Stimulated activated naive B cell treated with anti-CD40 and anti-IgM and Interleukin-4, amounts not matched to agents 10 μg/mL and 1 μg/mL and 100 μg/mL, for 72 hours (primary cell): Measurements from ENCODE around the gene POPDC2.

Experiments
- ATAC-seq, 2 donors: fragments of 150-1000 bp; cut with Tn5 transposase; replicated peaks; 2 replicates each; pipeline ENCODE4 v1.10.0; 2021; ENCODE audit warnings: moderate library complexity in 1 of 2
- DNase-seq: peaks from one replicate; pipeline ENCODE4 v3.0.0; 2021
- H3K27ac Mint-ChIP-seq: one replicate; pipeline ENCODE4 v1.8.0; 2022; ENCODE audit warnings: mild to moderate bottlenecking, mixed read lengths
- H3K27me3 Mint-ChIP-seq, 2 donors: one replicate each; pipeline ENCODE4 v1.8.0; 2022; ENCODE audit warnings: mixed read lengths in 2 of 2
- H3K36me3 Mint-ChIP-seq, 2 donors: one replicate each; pipeline ENCODE4 v1.8.0; 2022; ENCODE audit warnings: mixed read lengths in 2 of 2, mild to moderate bottlenecking in 1 of 2
- H3K4me1 Mint-ChIP-seq, 2 donors: one replicate each; pipeline ENCODE4 v1.8.0; 2022; ENCODE audit warnings: mixed read lengths in 2 of 2, mild to moderate bottlenecking in 1 of 2
- H3K4me3 Mint-ChIP-seq, 2 donors: one replicate each; pipeline ENCODE4 v1.8.0; 2022; ENCODE audit warnings: mild to moderate bottlenecking in 2 of 2, mixed read lengths in 2 of 2, moderate library complexity in 1 of 2
- H3K9me3 Mint-ChIP-seq, 2 donors: one replicate each; pipeline ENCODE4 v1.8.0; 2022; ENCODE audit warnings: mixed read lengths in 2 of 2, mild to moderate bottlenecking in 1 of 2

Gene POPDC2

GRCh38 chr3:119626196-119626595 lies 34.2 kb downstream of the POPDC2 start:
- ATAC-seq (no peak), DNase-seq (no peak)
- peak overlapping the region; percentile 89 for H3K27ac Mint-ChIP-seq
- peaks cover 59 to 67% of the 10 kb centered on the region in 2 donors for H3K4me1 Mint-ChIP-seq
- H3K36me3 Mint-ChIP-seq, result peaks cover 7 to 17% of the 10 kb centered on the region in 2 donors
- no peaks in the 10 kb centered on the region for H3K9me3 Mint-ChIP-seq
- peak overlapping the region; percentile 5 to 40 for H3K4me3 Mint-ChIP-seq
- no peaks in the 10 kb centered on the region for H3K27me3 Mint-ChIP-seq

GRCh38 chr3:119625451-119626153 lies 34.8 kb downstream of the POPDC2 start:
- Mint-ChIP-seq H3K4me3 (no peak overlapping the region), H3K36me3 (peaks cover 10 to 22% of the 10 kb centered on the region in 2 donors), H3K27ac (peak overlapping the region; percentile 63), H3K9me3 (no peaks in the 10 kb centered on the region), H3K4me1 (peaks cover 55 to 62% of the 10 kb centered on the region in 2 donors), H3K27me3 (no peaks in the 10 kb centered on the region)
- DNase-seq, result no peak
- ATAC-seq, result no peak

DNA sequence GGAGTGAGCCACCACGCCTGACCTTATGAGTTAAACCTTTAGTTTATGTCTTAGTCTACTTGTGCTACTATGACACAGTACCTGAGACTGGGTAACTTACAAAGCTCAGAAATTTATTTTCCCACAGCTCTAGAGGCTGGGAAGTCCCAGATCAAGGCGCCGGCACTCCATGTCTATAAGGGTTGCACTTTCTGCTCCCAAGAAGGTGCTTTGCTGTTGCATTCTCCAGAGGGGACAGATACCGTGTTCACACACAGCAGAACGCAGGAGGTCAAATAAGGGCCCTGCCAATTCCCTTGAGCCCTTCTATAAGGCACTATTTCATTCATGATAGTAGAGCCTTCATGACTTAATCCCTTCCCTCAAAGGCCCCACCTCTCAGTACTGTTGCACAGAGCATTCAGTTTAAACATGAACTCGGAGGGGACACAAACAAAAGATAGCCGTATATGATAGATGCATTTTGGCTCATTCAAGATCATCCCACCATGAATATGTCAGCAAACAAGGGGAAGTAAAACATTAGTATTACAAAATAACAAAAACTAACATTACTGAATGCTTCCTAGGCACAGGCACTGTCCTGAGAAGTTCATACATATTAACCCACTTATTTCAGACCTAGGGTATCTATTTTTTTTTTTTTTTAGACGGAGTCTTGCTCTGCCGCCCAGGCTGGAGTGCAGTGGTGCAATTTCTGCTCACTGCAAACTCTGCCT lies 36.2 kb downstream of the POPDC2 start:
- Mint-ChIP-seq H3K27ac (no peak overlapping the region), H3K36me3 (peaks cover 10 to 22% of the 10 kb centered on the region in 2 donors), H3K27me3 (no peaks in the 10 kb centered on the region), H3K9me3 (no peaks in the 10 kb centered on the region), H3K4me1 (peaks cover 50 to 54% of the 10 kb centered on the region in 2 donors), H3K4me3 (no peak overlapping the region)
- DNase-seq, result no peak
- no peak for ATAC-seq

DNA sequence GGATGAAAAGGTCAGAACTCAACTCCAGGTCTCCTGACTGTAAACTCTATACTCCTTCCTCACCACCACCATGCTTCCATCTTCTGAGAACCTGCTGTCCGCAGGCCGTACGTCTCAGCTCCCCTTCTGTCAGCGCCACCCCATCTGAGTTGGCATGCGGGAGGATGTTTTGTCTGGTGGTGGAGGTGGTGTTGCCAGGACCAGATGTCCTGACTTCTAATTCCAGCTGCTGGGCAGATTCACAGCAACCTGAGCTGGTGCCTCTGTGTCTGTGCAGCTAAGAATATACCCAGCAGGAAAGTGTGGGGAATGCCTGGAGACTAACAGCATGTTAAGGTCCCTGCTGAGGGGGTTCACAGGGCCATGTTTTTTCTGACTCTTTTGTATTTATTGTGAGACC lies 39.5 kb downstream of the POPDC2 start:
- H3K4me3 Mint-ChIP-seq, result no peak overlapping the region
- peaks cover 31 to 32% of the 10 kb centered on the region in 2 donors for H3K4me1 Mint-ChIP-seq
- H3K27me3 Mint-ChIP-seq, result no peaks in the 10 kb centered on the region
- ATAC-seq (no peak), DNase-seq (no peak)
- H3K27ac Mint-ChIP-seq, result no peak overlapping the region
- H3K36me3 Mint-ChIP-seq, result peaks cover 11 to 26% of the 10 kb centered on the region in 2 donors
- H3K9me3 Mint-ChIP-seq, result no peaks in the 10 kb centered on the region

- Mint-ChIP-seq H3K36me3 (peaks cover 9 to 22% of the 10 kb centered on the region in 2 donors), H3K27me3 (no peaks in the 10 kb centered on the region), H3K4me3 (no peak overlapping the region), H3K27ac (no peak overlapping the region), H3K4me1 (peaks cover 21 to 22% of the 10 kb centered on the region in 2 donors), H3K9me3 (no peaks in the 10 kb centered on the region)
- DNase-seq (no peak), ATAC-seq (peak in 1 of 2 donors; percentile 16)
Observed at GRCh38 chr3:119619094-119619493, 41.3 kb downstream of the POPDC2 start.

- Mint-ChIP-seq H3K27ac (no peak overlapping the region), H3K9me3 (no peaks in the 10 kb centered on the region), H3K36me3 (peaks cover 16 to 21% of the 10 kb centered on the region in 2 donors), H3K4me3 (no peak overlapping the region), H3K4me1 (peaks cover 19 to 21% of the 10 kb centered on the region in 2 donors), H3K27me3 (no peaks in the 10 kb centered on the region)
- DNase-seq (no peak), ATAC-seq (no peak)
Observed at GRCh38 chr3:119616056-119616455, 44.3 kb downstream of the POPDC2 start.

- H3K9me3 Mint-ChIP-seq, result no peaks in the 10 kb centered on the region
- H3K27me3 Mint-ChIP-seq, result no peaks in the 10 kb centered on the region
- H3K4me1 Mint-ChIP-seq, result peaks cover 9 to 13% of the 10 kb centered on the region in 2 donors
- no peak for DNase-seq
- no peak overlapping the region for H3K27ac Mint-ChIP-seq
- peaks cover 14% of the 10 kb centered on the region in 2 donors for H3K36me3 Mint-ChIP-seq
- ATAC-seq, result no peak
- H3K4me3 Mint-ChIP-seq, result no peak overlapping the region
Observed at GRCh38 chr3:119613872-119614271, 46.5 kb downstream of the POPDC2 start.

DNA sequence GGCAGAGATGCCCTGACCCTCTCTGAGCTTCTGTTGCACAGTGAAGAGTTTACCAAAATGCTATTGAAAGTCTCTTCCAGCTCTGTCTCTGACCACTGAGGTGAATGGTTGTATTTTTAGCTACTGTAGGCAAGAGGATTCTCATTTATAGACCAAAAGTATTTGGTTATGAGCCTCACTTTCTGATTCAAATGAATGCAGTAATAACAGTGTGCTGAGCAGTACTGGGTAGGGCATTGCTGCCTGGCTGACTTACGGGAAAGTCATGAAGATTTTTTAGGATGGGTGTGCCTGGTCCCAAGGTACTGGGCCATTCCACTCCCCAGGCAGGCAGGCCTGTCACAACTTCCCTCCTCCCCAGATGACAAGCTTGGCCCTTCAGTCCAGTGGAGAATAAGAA lies 47.2 kb downstream of the POPDC2 start:
- H3K27ac Mint-ChIP-seq, result no peak overlapping the region
- peaks cover 8 to 14% of the 10 kb centered on the region in 2 donors for H3K36me3 Mint-ChIP-seq
- ATAC-seq, result no peak

GRCh38 chr3:119611664-119612063 lies 48.7 kb downstream of the POPDC2 start:
- Mint-ChIP-seq H3K4me1 (peaks cover 2 to 6% of the 10 kb centered on the region in 2 donors), H3K9me3 (no peaks in the 10 kb centered on the region), H3K27me3 (peaks cover 0 to 3% of the 10 kb centered on the region in 2 donors), H3K27ac (no peak overlapping the region), H3K4me3 (no peak overlapping the region), H3K36me3 (peaks cover 10 to 14% of the 10 kb centered on the region in 2 donors)
- no peak for ATAC-seq
- DNase-seq, result no peak

More for the DNA sequence above, 47.2 kb downstream of the POPDC2 start:
- Mint-ChIP-seq H3K27me3 (no peaks in the 10 kb centered on the region), H3K9me3 (no peaks in the 10 kb centered on the region), H3K4me1 (peaks cover 2 to 6% of the 10 kb centered on the region in 2 donors), H3K4me3 (no peak overlapping the region)
- no peak for DNase-seq

DNA sequence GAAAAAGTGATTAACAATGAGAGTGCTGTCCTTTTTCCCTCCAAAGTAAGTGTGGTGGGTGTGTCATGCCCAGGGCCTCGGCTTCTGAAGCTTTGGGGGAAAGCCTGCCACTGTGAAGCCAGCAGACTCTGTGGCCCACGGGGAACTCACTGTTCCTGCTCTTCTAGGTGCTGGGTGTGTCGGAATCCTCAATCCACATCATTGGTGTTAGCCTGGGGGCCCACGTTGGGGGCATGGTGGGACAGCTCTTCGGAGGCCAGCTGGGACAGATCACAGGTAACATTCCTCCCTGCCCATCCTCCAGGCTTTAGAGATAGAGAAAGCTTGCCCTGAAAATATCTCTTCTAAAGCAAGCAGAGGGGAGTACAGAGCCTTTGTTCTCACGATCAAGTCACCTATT lies 51.1 kb downstream of the POPDC2 start:
- H3K27ac Mint-ChIP-seq, result peak overlapping the region; percentile 7
- no peaks in the 10 kb centered on the region for H3K9me3 Mint-ChIP-seq
- peaks cover 0 to 3% of the 10 kb centered on the region in 2 donors for H3K27me3 Mint-ChIP-seq
- no peak for DNase-seq
- H3K36me3 Mint-ChIP-seq, result peaks cover 3 to 10% of the 10 kb centered on the region in 2 donors
- H3K4me1 Mint-ChIP-seq, result no peaks in the 10 kb centered on the region
- no peak for ATAC-seq
- no peak overlapping the region for H3K4me3 Mint-ChIP-seq

DNA sequence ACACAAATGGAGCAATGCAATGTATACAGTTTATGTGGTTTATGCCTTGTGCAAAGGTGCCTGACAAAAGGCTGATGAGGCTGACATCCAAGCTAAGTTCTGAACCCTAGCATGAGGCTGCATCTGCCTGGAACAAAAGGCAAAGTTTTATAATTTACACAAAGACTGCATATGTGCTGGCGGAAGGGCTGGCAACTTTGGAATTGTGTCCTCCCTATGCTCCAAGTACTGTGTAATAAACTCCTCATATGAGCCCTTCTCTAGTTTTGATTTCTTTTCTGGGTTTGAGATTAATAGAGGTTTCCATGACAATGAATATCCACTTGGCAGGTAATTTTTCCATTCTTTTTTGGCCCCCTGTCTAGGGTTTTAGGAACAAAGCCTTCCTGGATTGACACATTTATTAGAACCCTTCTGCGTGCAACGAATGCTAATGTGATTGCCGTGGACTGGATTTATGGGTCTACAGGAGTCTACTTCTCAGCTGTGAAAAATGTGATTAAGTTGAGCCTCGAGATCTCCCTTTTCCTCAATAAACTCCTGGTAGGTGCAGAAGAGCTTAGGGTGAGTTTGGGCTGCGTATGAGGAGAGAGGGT lies 51.9 kb downstream of the POPDC2 start:
- ATAC-seq (no peak), DNase-seq (no peak)
- peaks cover 3 to 9% of the 10 kb centered on the region in 2 donors for H3K36me3 Mint-ChIP-seq
- no peaks in the 10 kb centered on the region for H3K4me1 Mint-ChIP-seq
- H3K4me3 Mint-ChIP-seq, result no peak overlapping the region
- H3K27ac Mint-ChIP-seq, result no peak overlapping the region
- H3K9me3 Mint-ChIP-seq, result no peaks in the 10 kb centered on the region
- H3K27me3 Mint-ChIP-seq, result peaks cover 0 to 3% of the 10 kb centered on the region in 2 donors

DNA sequence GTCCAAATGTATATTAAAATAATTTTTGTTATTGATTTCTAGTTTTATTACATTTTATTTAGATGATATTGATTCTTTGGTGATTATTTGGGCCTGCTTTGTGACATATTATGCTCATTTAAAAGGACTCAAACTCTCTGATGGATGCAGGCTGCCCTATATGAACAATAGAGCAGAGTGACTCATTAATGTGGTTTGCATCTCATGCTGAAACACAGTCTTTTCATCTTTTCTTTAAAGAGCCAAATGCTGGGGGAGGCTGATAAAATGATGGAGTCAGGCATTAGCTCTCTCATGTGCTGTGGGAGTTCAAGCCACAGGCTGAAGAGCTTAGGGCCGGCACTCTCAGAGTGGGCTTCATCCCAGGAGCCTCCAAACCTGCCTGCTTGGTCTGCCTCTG lies 55.5 kb downstream of the POPDC2 start:
- Mint-ChIP-seq H3K4me1 (peaks cover 23 to 31% of the 10 kb centered on the region in 2 donors), H3K27ac (no peak overlapping the region), H3K9me3 (no peaks in the 10 kb centered on the region), H3K4me3 (no peak overlapping the region), H3K27me3 (peaks cover 0 to 3% of the 10 kb centered on the region in 2 donors), H3K36me3 (peaks cover 3 to 5% of the 10 kb centered on the region in 2 donors)
- no peak for ATAC-seq
- DNase-seq, result no peak

DNA sequence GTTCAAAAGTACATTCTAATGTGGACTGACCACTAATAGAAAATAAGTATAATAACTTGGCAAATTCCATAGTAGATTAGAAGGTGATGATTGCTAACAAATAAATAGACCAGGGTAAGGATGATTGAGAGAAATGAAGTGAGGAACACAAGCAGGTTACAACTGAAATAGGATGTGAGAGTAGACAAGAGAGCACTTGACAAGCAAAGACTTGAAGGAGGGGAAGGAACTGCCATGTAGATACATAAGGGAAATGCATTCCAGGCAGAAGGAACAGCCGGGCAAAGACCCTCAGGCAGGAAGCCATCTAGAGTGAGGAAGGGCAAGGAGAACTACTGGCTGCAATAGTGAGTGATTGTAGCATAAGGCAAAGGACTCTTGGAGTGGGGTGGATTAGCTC lies 57.7 kb downstream of the POPDC2 start:
- ATAC-seq (no peak), DNase-seq (no peak)
- Mint-ChIP-seq H3K4me3 (no peak overlapping the region), H3K4me1 (peaks cover 39 to 53% of the 10 kb centered on the region in 2 donors), H3K27ac (peak overlapping the region; percentile 48), H3K27me3 (peaks cover 0 to 3% of the 10 kb centered on the region in 2 donors), H3K36me3 (peaks cover 3 to 4% of the 10 kb centered on the region in 2 donors), H3K9me3 (no peaks in the 10 kb centered on the region)

- H3K27ac Mint-ChIP-seq, result peak overlapping the region; percentile 88
- peaks cover 0 to 4% of the 10 kb centered on the region in 2 donors for H3K36me3 Mint-ChIP-seq
- H3K4me1 Mint-ChIP-seq, result peaks cover 49 to 67% of the 10 kb centered on the region in 2 donors
- DNase-seq (no peak), ATAC-seq (no peak)
- H3K9me3 Mint-ChIP-seq, result no peaks in the 10 kb centered on the region
- peak overlapping the region in 1 of 2 donors; percentile 18 for H3K4me3 Mint-ChIP-seq
- no peaks in the 10 kb centered on the region for H3K27me3 Mint-ChIP-seq
Observed at GRCh38 chr3:119601154-119601553, 59.2 kb downstream of the POPDC2 start.
